RWPE1 (cell line): ENCODE measurements around the gene NUP37.

Experiments used
- CTCF ChIA-PET: fragments of 350-600 bp; sonication (Branson Sonifier 250); formaldehyde crosslinking; extraction: SDS; loops from one replicate; lab custom pipeline; 2021; lab: Yijun Ruan, JAX
- POLR2A ChIA-PET: fragments of 400-600 bp; formaldehyde crosslinking; extraction: SDS; loops from one replicate; lab custom pipeline; 2020; ENCODE audit warnings: antibody characterized with exemption; ENCODE audit not compliant: low non-redundant PET; lab: Yijun Ruan, JAX
- DNase-seq: peaks from one replicate; pipeline ENCODE4 v3.0.0; 2012; ENCODE audit warnings: low spot score
- H3K27ac ChIP-seq: fragments of 450-650 bp; 2 replicates; pipeline ENCODE4 v1.5.1; 2017
- TF ChIP-seq, protein P1 (sequence below): fragments of 450-650 bp; conservative IDR thresholded peaks from 2 replicates; pipeline ENCODE4 v1.5.1; 2017; ENCODE audit warnings: low read depth, mild to moderate bottlenecking

The NUP37 gene

GRCh38 chr12:102069707-102070106 lies 50.2 kb downstream of the NUP37 start:
- CTCF ChIA-PET: no interaction called here
- POLR2A ChIA-PET: no interaction called here
- no peak overlapping the region for H3K27ac ChIP-seq
- TF ChIP-seq, protein P1, sequence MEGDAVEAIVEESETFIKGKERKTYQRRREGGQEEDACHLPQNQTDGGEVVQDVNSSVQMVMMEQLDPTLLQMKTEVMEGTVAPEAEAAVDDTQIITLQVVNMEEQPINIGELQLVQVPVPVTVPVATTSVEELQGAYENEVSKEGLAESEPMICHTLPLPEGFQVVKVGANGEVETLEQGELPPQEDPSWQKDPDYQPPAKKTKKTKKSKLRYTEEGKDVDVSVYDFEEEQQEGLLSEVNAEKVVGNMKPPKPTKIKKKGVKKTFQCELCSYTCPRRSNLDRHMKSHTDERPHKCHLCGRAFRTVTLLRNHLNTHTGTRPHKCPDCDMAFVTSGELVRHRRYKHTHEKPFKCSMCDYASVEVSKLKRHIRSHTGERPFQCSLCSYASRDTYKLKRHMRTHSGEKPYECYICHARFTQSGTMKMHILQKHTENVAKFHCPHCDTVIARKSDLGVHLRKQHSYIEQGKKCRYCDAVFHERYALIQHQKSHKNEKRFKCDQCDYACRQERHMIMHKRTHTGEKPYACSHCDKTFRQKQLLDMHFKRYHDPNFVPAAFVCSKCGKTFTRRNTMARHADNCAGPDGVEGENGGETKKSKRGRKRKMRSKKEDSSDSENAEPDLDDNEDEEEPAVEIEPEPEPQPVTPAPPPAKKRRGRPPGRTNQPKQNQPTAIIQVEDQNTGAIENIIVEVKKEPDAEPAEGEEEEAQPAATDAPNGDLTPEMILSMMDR: no peak
- DNase-seq: no peak

DNA sequence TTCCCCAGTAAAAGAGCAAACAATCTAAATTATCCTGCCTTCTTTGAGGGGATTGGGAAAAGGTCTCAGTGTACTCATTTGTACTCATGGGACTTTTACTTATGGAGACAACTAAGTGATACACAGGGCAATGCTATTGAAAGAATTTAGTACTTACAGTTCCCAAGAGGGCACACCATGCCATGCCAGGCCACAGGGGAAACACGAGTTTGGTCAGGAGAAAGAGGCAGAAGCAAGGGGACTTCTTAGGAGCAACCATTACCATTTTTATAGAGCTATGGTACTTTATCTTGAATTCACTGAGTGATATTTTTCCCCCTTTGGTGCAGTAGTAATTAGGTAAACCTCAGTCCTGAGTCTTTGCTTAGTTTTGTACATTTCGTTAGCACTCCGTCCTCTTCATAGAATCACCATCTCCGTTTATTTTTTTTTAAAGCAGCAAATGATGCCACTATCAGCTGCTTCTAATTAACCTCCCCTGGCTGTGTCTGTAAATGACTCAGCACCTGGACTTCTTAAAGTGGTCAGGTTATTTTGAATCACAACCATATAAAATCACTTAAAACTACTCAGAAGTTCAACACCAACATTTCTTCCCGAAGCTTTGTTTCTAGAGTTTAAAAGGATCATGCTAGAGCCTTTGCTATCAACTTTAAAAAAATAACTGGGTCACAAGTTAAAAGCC lies 52.2 kb downstream of the NUP37 start:
- TF ChIP-seq, protein P1: no peak
- DNase-seq: no peak
- POLR2A ChIA-PET: no interaction called here
- H3K27ac ChIP-seq: no peak overlapping the region
- CTCF ChIA-PET: no interaction called here

DNA sequence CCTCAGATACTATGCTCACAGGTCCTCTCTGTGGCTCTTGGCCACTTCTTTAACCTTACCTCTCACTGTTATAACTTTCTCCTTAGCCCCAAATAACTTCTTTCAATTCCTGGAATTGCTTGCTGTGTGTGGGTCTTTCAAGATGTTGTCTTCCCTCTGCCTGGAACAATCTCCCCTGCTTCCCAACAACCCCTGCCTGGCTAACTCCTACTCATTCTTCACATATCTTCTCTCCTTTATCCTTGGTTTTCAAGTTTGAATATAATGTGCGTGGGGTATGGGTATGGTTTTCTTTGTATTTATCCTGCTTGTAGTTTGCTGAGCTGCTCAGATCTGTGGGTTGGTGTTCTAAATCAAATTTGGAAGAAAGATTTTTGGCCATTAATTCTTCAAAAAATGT lies 55.4 kb downstream of the NUP37 start:
- ChIA-PET CTCF (no interaction called here), POLR2A (no interaction called here)
- no peak for DNase-seq
- H3K27ac ChIP-seq: no peak overlapping the region
- TF ChIP-seq, protein P1: no peak

DNA sequence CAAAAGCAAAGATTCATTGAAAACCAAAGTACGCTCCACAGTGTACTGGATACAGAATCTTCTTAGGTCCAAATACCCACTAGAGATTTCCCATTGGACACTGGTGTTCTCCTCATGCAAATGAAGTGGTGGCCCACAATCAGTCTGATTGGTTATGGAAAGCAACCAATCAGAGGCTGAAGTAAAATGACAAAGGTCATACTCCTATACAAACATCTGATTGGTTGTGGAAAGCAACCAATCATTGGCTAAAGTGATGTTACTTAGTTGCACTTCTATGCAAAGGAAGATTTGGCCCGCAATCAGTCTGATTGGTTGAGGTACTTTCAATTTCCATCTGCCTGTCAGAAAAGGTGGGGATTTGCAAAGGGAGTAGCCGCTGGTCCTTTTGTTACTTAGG lies 56.8 kb downstream of the NUP37 start:
- ChIA-PET POLR2A (no interaction called here), CTCF (no interaction called here)
- DNase-seq: no peak
- no peak overlapping the region for H3K27ac ChIP-seq
- TF ChIP-seq, protein P1: no peak

DNA sequence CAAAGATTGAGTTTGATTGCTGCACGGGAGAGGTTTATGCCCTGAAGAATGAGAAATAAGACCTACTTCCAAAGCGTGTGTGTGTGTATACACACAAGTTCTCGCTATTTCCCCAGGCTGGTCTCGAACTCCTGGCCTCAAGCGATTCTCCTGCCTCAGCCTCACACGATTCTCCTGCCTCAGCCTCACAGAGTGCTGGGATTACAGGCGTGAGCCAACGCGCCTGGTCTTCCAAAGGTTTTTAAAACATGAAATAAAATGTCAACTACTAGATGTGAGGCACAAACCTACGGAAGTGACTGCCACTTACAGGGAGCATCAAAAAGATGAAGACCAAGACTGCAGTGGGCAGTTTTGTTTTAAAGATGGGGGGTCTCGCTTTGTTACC lies 57.5 kb downstream of the NUP37 start:
- TF ChIP-seq, protein P1: no peak
- ChIA-PET POLR2A (interaction anchor here (0.7 kb wide), 1 partner anchor 9 kb away, joined by 3 read pairs; no protein-coding TSS in a partner anchor), CTCF (no interaction called here)
- DNase-seq: no peak
- H3K27ac ChIP-seq: no peak overlapping the region

DNA sequence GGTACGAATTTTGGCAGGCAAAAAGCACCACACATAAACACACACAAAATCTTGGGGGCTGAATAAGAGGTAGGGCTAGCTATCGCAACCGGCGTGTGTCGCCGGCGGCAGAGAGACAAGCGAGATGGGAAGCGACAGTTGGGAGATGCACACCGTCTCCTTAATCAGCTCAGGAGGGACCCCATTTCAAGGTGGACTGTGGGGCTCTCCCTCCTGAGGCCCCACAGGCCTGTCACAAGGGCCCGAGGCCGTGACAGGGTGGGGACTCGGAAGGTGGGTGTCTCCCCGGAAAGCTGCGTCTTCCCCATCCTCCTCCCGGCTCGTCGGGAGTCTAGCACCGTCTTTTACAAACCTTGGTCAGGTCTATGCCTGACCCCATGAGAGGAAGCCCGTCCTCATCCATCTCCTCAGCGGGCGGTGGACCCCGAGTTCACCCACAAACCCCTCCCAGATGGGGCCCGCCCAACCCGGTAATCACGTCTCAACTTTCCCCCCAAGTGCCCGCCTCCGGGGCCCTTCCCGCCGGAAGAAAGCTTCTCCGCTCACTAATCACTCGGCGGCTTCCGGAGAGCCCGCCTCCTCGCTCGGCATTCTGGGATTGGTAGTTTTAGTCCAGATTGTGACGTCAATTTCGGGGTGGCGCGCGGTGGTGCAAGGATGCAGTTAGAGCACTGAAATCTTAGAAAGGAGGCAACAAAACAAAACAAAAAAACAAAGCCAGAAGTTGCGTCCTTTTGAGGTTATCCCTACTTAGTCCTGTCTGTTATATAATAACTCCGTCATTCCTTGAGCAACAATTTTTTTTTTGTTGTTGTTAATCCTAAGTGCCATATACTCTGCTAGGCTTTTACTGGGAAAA lies 58.1 kb downstream of the NUP37 start, which contains the start of gene WASHC3:
TSS of gene WASHC3 (minus strand) at position 432 of the 859 bp plus-strand sequence. CDS start at position 403, 29 bp downstream.
- peak; percentile 86 for DNase-seq
- peak within 1 kb of the TSS; percentile 72 for H3K27ac ChIP-seq
- CTCF ChIA-PET: no interaction called here
- TF ChIP-seq, protein P1: no peak
- POLR2A ChIA-PET: interaction anchor here (0.6 to 0.7 kb wide), 2 partner anchors 8 to 141 kb away, joined by 3 read pairs; no protein-coding TSS in a partner anchor
